GM03348 (cell line): Measurements from ENCODE around the gene WDR77.
A peak's percentile ranks its signal among the peaks of the same experiment; 100 is the strongest.

ENCODE experiments used
- DNase-seq: peaks from one replicate; pipeline ENCODE4 v3.0.0; 2012; ENCODE audit warnings: low spot score

WDR77 gene

GRCh38 chr1:111448918-111449702 is at the start of gene WDR77, which contains the start of gene ATP5PB:
Gene WDR77, minus strand, starts transcription at chr1:111449256. Its CDS starts 87 bp downstream, at chr1:111449169.
Gene ATP5PB, plus strand, starts transcription at chr1:111449464. Its CDS starts 78 bp downstream, at chr1:111449542.
- peak; percentile 98 for DNase-seq

GRCh38 chr1:111497592-111497991 is 48.5 kb upstream of the WDR77 start:
- DNase-seq, result no peak

- no peak for DNase-seq
Measured at GRCh38 chr1:111496398-111496797, 47.3 kb upstream of the WDR77 start.

- no peak for DNase-seq
Measured at GRCh38 chr1:111491070-111491469, 42.0 kb upstream of the WDR77 start.

GRCh38 chr1:111490220-111490619 is 41.2 kb upstream of the WDR77 start:
- DNase-seq, result no peak

GRCh38 chr1:111489604-111490003 is 40.5 kb upstream of the WDR77 start:
- no peak for DNase-seq

- DNase-seq, result no peak
Measured at GRCh38 chr1:111488669-111489068, 39.6 kb upstream of the WDR77 start.

- no peak for DNase-seq
Measured at GRCh38 chr1:111487133-111487532, 38.1 kb upstream of the WDR77 start.

- no peak for DNase-seq
Measured at GRCh38 chr1:111486431-111486830, 37.4 kb upstream of the WDR77 start.

GRCh38 chr1:111484391-111485026 is 35.5 kb upstream of the WDR77 start:
- no peak for DNase-seq

- no peak for DNase-seq
Measured at GRCh38 chr1:111483876-111484275, 34.8 kb upstream of the WDR77 start.

- DNase-seq, result peak; percentile 32
Measured at GRCh38 chr1:111483166-111483565, 34.1 kb upstream of the WDR77 start.

- DNase-seq, result peak; percentile 84
Measured at GRCh38 chr1:111481387-111482221, 32.5 kb upstream of the WDR77 start.

- no peak for DNase-seq
Measured at GRCh38 chr1:111480674-111481073, 31.6 kb upstream of the WDR77 start.

GRCh38 chr1:111476761-111477309 is 27.8 kb upstream of the WDR77 start:
- no peak for DNase-seq

GRCh38 chr1:111476214-111476613 is 27.2 kb upstream of the WDR77 start:
- DNase-seq, result no peak

- DNase-seq, result no peak
Measured at GRCh38 chr1:111475701-111476100, 26.6 kb upstream of the WDR77 start.

GRCh38 chr1:111474521-111474920 is 25.5 kb upstream of the WDR77 start:
- DNase-seq, result no peak

- no peak for DNase-seq
Measured at GRCh38 chr1:111474106-111474505, 25.1 kb upstream of the WDR77 start.

- DNase-seq, result no peak
Measured at GRCh38 chr1:111471538-111471937, 22.5 kb upstream of the WDR77 start.

- DNase-seq, result no peak
Measured at GRCh38 chr1:111471012-111471411, 22.0 kb upstream of the WDR77 start.

- DNase-seq, result no peak
Measured at GRCh38 chr1:111470596-111470995, 21.5 kb upstream of the WDR77 start.
